ENCODE data around the gene GPR39. TPM values are rescaled to one million over a fixed set of nuclear protein-coding genes. Genes with fewer than 3 reads are reported as not detected.

Gene GPR39
- total and polyA plus RNA-seq, 2 donors (not counting 1 experiment from before 2014, with no cell fraction given), result not detected

- Mint-ChIP-seq H3K4me1 (no peaks in the 10 kb centered on the region), H3K4me3 (no peak overlapping the region), H3K9me3 (ENCODE audit: insufficient read depth) (no peaks in the 10 kb centered on the region), H3K27ac (no peak overlapping the region), H3K27me3 (peaks cover 4% of the 10 kb centered on the region)
- Histone ChIP-seq H3K9me3 (ENCODE audit: control extremely low read depth in 1 of 3, control insufficient read depth in 2 of 3, insufficient read depth in 1 of 3, low read length in 2 of 3) (peaks cover 0 to 3% (median 0%) of the 10 kb centered on the region in 3 donors), H3K27me3 (replicated peaks in 1 of 4; ENCODE audit: control extremely low read depth in 1 of 4, control insufficient read depth in 3 of 4, insufficient read depth in 4 of 4, low read length in 3 of 4) (no peaks in the 10 kb centered on the region), H3K4me3 (ENCODE audit: control extremely low read depth in 1 of 5, extremely low read depth in 1 of 5, insufficient read depth in 1 of 5, low read depth in 2 of 5, low read length in 4 of 5) (no peak overlapping the region), H3K4me1 (ENCODE audit: control insufficient read depth in 2 of 2, insufficient read depth in 2 of 2, low read length in 2 of 2) (no peaks in the 10 kb centered on the region), H2AFZ (ENCODE audit: insufficient read depth, low read depth, low read length, poor library complexity, severe bottlenecking) (no peak overlapping the region), H3K9ac (ENCODE audit: low read length) (no peak overlapping the region), H3K79me2 (ENCODE audit: control insufficient read depth, insufficient read depth, low read length) (no peaks in the 10 kb centered on the region), H4K20me1 (ENCODE audit: control insufficient read depth, insufficient read depth, low read length, poor library complexity, severe bottlenecking) (no peaks in the 10 kb centered on the region), H3K36me3 (replicated peaks in 1 of 2; ENCODE audit: control extremely low read depth in 1 of 2, control insufficient read depth in 1 of 2, extremely low read depth in 1 of 2, insufficient read depth in 2 of 2, low read length in 1 of 2) (no peaks in the 10 kb centered on the region), H3K27ac (ENCODE audit: low read length in 2 of 2) (no peak overlapping the region), H3K4me2 (replicated peaks; ENCODE audit: low read depth, low read length, poor library complexity, severe bottlenecking) (no peak overlapping the region)
- WGBS (ENCODE audit: insufficient coverage), result 50% methylated on average over 1 of the region's 2 CpGs
- DNase-seq, result no peak
- POLR2A ChIA-PET, result no interaction called here
- intact Hi-C loops (cut with micrococcal nuclease), result no loop called here
- no peak for TF ChIP-seq EZH2 (IDR thresholded peaks at IDR 0.05; ENCODE audit: borderline replicate concordance, insufficient read depth, low read depth, low read length, poor library complexity, severe bottlenecking)
- TF ChIP-seq, protein P1, sequence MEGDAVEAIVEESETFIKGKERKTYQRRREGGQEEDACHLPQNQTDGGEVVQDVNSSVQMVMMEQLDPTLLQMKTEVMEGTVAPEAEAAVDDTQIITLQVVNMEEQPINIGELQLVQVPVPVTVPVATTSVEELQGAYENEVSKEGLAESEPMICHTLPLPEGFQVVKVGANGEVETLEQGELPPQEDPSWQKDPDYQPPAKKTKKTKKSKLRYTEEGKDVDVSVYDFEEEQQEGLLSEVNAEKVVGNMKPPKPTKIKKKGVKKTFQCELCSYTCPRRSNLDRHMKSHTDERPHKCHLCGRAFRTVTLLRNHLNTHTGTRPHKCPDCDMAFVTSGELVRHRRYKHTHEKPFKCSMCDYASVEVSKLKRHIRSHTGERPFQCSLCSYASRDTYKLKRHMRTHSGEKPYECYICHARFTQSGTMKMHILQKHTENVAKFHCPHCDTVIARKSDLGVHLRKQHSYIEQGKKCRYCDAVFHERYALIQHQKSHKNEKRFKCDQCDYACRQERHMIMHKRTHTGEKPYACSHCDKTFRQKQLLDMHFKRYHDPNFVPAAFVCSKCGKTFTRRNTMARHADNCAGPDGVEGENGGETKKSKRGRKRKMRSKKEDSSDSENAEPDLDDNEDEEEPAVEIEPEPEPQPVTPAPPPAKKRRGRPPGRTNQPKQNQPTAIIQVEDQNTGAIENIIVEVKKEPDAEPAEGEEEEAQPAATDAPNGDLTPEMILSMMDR (IDR thresholded peaks at IDR 0.05), result no peak
- CTCF ChIA-PET, result no interaction called here
- ATAC-seq (ENCODE audit: low read depth), result no peak
Observed at GRCh38 chr2:132429941-132430573, 13.5 kb downstream of the GPR39 start.

DNA sequence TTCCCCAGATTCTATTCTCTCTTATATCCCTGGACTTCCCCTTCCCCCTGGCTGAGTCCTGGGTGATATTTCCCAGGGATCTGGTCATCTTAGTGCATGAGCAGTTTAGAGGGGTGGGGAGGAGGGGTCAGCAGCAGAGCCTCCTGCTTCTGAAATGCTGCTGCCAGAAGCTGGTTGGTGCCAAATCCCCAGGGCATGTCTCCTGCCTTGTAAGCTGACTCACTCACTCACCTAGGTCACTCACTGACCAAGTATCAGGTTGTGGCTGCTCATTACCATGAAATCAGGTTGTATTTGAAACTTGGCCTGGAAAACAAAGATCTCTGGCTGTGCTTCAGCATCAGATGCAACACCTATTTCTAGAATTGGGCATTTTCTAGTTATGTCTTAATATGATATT is 14.3 kb downstream of the GPR39 start:
- Mint-ChIP-seq H3K27me3 (peaks cover 4% of the 10 kb centered on the region), H3K4me3 (no peak overlapping the region), H3K27ac (no peak overlapping the region), H3K4me1 (no peaks in the 10 kb centered on the region), H3K9me3 (ENCODE audit: insufficient read depth) (no peaks in the 10 kb centered on the region)
- ChIA-PET CTCF (no interaction called here), POLR2A (no interaction called here)
- no peak for TF ChIP-seq EZH2 (IDR thresholded peaks at IDR 0.05; ENCODE audit: borderline replicate concordance, insufficient read depth, low read depth, low read length, poor library complexity, severe bottlenecking)
- TF ChIP-seq, protein P1 (IDR thresholded peaks at IDR 0.05), result no peak
- H3K4me3 ChIP-seq (ENCODE audit: control extremely low read depth in 1 of 5, extremely low read depth in 1 of 5, insufficient read depth in 1 of 5, low read depth in 2 of 5, low read length in 4 of 5), result no peak overlapping the region
- H3K79me2 ChIP-seq (ENCODE audit: control insufficient read depth, insufficient read depth, low read length), result no peaks in the 10 kb centered on the region
- no peaks in the 10 kb centered on the region for H3K4me1 ChIP-seq (ENCODE audit: control insufficient read depth in 2 of 2, insufficient read depth in 2 of 2, low read length in 2 of 2)
- no peak overlapping the region for H2AFZ ChIP-seq (ENCODE audit: insufficient read depth, low read depth, low read length, poor library complexity, severe bottlenecking)
- DNase-seq (no peak), ATAC-seq (ENCODE audit: low read depth) (no peak)
- no peaks in the 10 kb centered on the region for H3K36me3 ChIP-seq (replicated peaks in 1 of 2; ENCODE audit: control extremely low read depth in 1 of 2, control insufficient read depth in 1 of 2, extremely low read depth in 1 of 2, insufficient read depth in 2 of 2, low read length in 1 of 2)
- no peak overlapping the region for H3K9ac ChIP-seq (ENCODE audit: low read length)
- H4K20me1 ChIP-seq (ENCODE audit: control insufficient read depth, insufficient read depth, low read length, poor library complexity, severe bottlenecking), result no peaks in the 10 kb centered on the region
- intact Hi-C loops (cut with micrococcal nuclease), result no loop called here
- no peak overlapping the region for H3K4me2 ChIP-seq (replicated peaks; ENCODE audit: low read depth, low read length, poor library complexity, severe bottlenecking)
- no peaks in the 10 kb centered on the region for H3K27me3 ChIP-seq (replicated peaks in 1 of 4; ENCODE audit: control extremely low read depth in 1 of 4, control insufficient read depth in 3 of 4, insufficient read depth in 4 of 4, low read length in 3 of 4)
- H3K9me3 ChIP-seq (ENCODE audit: control extremely low read depth in 1 of 3, control insufficient read depth in 2 of 3, insufficient read depth in 1 of 3, low read length in 2 of 3), result peaks cover 0 to 3% (median 0%) of the 10 kb centered on the region in 3 donors
- H3K27ac ChIP-seq (ENCODE audit: low read length in 2 of 2), result no peak overlapping the region

Measured in B cell (primary cell).